K562 (cell line): ENCODE results near the gene IL4I1. TPM values are rescaled to one million over a fixed set of nuclear protein-coding genes. Genes with fewer than 3 reads are reported as not detected.
A peak's percentile ranks its signal among the peaks of the same experiment; 100 is the strongest.

Source experiments
- CC2D1A ChIP-seq: fragments of 450-650 bp; IDR thresholded peaks from 2 replicates; pipeline ENCODE4 v1.6.1; 2017; ENCODE audit warnings: mild to moderate bottlenecking
- CEBPB ChIP-seq: fragments of 450-650 bp; IDR thresholded peaks from 2 replicates; pipeline ENCODE4 v1.6.1; 2016; ENCODE audit warnings: missing genetic modification characterization, missing compliant biosample characterization
- EP300 ChIP-seq: IDR thresholded peaks from 2 replicates; pipeline ENCODE4 v1.6.1; 2012; ENCODE audit warnings: low read length, improper control_type of control experiment
- HBP1 ChIP-seq: fragments of 450-650 bp; formaldehyde crosslinking; IDR thresholded peaks from 2 replicates; pipeline ENCODE4 v1.4.0; 2022; ENCODE audit warnings: missing genetic modification characterization
- HMG20A ChIP-seq: fragments of 450-650 bp; formaldehyde crosslinking; conservative IDR thresholded peaks from 2 replicates; pipeline ENCODE4 v1.4.0; 2020; ENCODE audit warnings: mild to moderate bottlenecking, mixed read lengths
- KLF6 ChIP-seq: fragments of 250-450 bp; sonication (Bioruptor Pico); IDR thresholded peaks from 2 replicates; pipeline ENCODE4 v1.4.0; 2020; ENCODE audit warnings: mild to moderate bottlenecking, moderate library complexity, borderline replicate concordance
- MED1 ChIP-seq: sonication (generic); formaldehyde crosslinking; IDR thresholded peaks from 2 replicates; pipeline ENCODE4 v1.8.1; 2023; ENCODE audit warnings: missing genetic modification reagents, borderline replicate concordance
- MYNN ChIP-seq, 2 experiments: sonication (generic); formaldehyde crosslinking in 1 of 2; IDR thresholded peaks; 2 replicates each; pipeline versions ENCODE4 v1.5.0 to v1.6.1; 2016 to 2020; ENCODE audit warnings: antibody characterized with exemption in 1 of 2, missing genetic modification reagents in 1 of 2
- NCOA1 ChIP-seq: fragments of 450-650 bp; IDR thresholded peaks from 2 replicates; pipeline ENCODE4 v1.6.1; 2016; ENCODE audit warnings: low read depth
- NFIC ChIP-seq: fragments of 450-650 bp; IDR thresholded peaks from 2 replicates; pipeline ENCODE4 v1.6.1; 2017; ENCODE audit warnings: mild to moderate bottlenecking, inconsistent platforms
- NR4A1 ChIP-seq, 2 experiments: fragments of 250-450 bp in 1 of 2; fragments of 450-650 bp in 1 of 2; sonication (Bioruptor Pico) in 1 of 2; IDR thresholded peaks; 2 replicates each; pipeline versions ENCODE4 v1.4.0 to v1.6.1; 2016 to 2020; ENCODE audit warnings: mild to moderate bottlenecking in 2 of 2, missing compliant biosample characterization in 1 of 2, missing genetic modification characterization in 1 of 2, moderate library complexity in 1 of 2
- RBM17 ChIP-seq: fragments of 200-400 bp; formaldehyde crosslinking; IDR thresholded peaks from 2 replicates; pipeline ENCODE4 v1.6.1; 2017; ENCODE audit warnings: low read depth, mild to moderate bottlenecking, low read length, borderline replicate concordance
- SIN3A ChIP-seq, 2 experiments: fragments of 150-350 bp in 1 of 2; IDR thresholded peaks; 2 replicates each; pipeline ENCODE4 v1.6.1; 2011 to 2016; ENCODE audit warnings: borderline replicate concordance in 2 of 2, low read depth in 2 of 2, low read length in 2 of 2, mild to moderate bottlenecking in 2 of 2, moderate library complexity in 2 of 2; ENCODE audit not compliant: control insufficient read depth in 1 of 2
- SMC3 ChIP-seq: conservative IDR thresholded peaks from 2 replicates; pipeline ENCODE4 v1.6.1; 2011; ENCODE audit warnings: low read depth, low read length, improper control_type of control experiment; ENCODE audit not compliant: insufficient read depth
- TAF7 ChIP-seq: fragments of 450-650 bp; IDR thresholded peaks from 2 replicates; pipeline ENCODE4 v1.6.1; 2016; ENCODE audit warnings: missing genetic modification characterization, missing compliant biosample characterization
- TEAD1 ChIP-seq, 2 experiments: fragments of 450-650 bp in 1 of 2; sonication (generic) in 1 of 2; formaldehyde crosslinking; IDR thresholded peaks; 2 replicates each; pipeline versions ENCODE4 v1.4.0 to v1.8.0; 2020 to 2022; ENCODE audit warnings: mild to moderate bottlenecking in 2 of 2, missing genetic modification reagents in 1 of 2
- TOE1 ChIP-seq, 2 experiments: fragments of 450-650 bp in 1 of 2; sonication (generic) in 1 of 2; formaldehyde crosslinking in 1 of 2; IDR thresholded peaks; 2 replicates each; pipeline versions ENCODE4 v1.7.1 to v1.8.0; 2016 to 2022; ENCODE audit warnings: borderline replicate concordance in 2 of 2, mild to moderate bottlenecking in 2 of 2, antibody characterized with exemption in 1 of 2, inconsistent platforms in 1 of 2, low read depth in 1 of 2, missing genetic modification reagents in 1 of 2, moderate library complexity in 1 of 2
- ZBTB1 ChIP-seq: sonication (generic); formaldehyde crosslinking; IDR thresholded peaks from 2 replicates; pipeline ENCODE4 v1.8.1; 2023; ENCODE audit warnings: missing genetic modification reagents, low read depth, mild to moderate bottlenecking, borderline replicate concordance
- ZKSCAN3 ChIP-seq: fragments of 250-450 bp; sonication (Bioruptor Pico); IDR thresholded peaks from 2 replicates; pipeline ENCODE4 v1.4.0; 2020
- ZNF121 ChIP-seq: sonication (generic); formaldehyde crosslinking; conservative IDR thresholded peaks from 2 replicates; pipeline ENCODE4 v1.8.0; 2022; ENCODE audit warnings: missing genetic modification reagents
- ZNF165 ChIP-seq: fragments of 250-450 bp; sonication (Bioruptor Pico); IDR thresholded peaks from 2 replicates; pipeline ENCODE4 v1.4.0; 2020; ENCODE audit warnings: borderline replicate concordance
- ZNF174 ChIP-seq: fragments of 250-450 bp; sonication (Bioruptor Pico); IDR thresholded peaks from 2 replicates; pipeline ENCODE4 v1.4.0; 2020; ENCODE audit warnings: mild to moderate bottlenecking
- ZNF444 ChIP-seq: fragments of 250-450 bp; sonication (Bioruptor Pico); IDR thresholded peaks from 2 replicates; pipeline ENCODE4 v1.4.0; 2020; ENCODE audit warnings: mild to moderate bottlenecking, moderate library complexity
- ZNF445 ChIP-seq: fragments of 250-450 bp; sonication (Bioruptor Pico); IDR thresholded peaks from 2 replicates; pipeline ENCODE4 v1.4.0; 2020; ENCODE audit warnings: low read depth, mild to moderate bottlenecking, moderate library complexity
- ZNF644 ChIP-seq: fragments of 200-800 bp; sonication (Bioruptor generic); IDR thresholded peaks from 2 replicates; pipeline ENCODE4 v1.6.1; 2016; ENCODE audit warnings: low read depth, missing genetic modification characterization, missing compliant biosample characterization
- polyA plus RNA-seq, 8 experiments: library from polyadenylated mRNA; depleted of rRNA in 4 of 8; stranded (reverse) in 5 of 8; unstranded in 3 of 8; fragments of >200 nt; fragmentation: Nextera tagmentation in 2 of 8; fragmentation: Illumina TruSeq in 1 of 8; extraction: Ambion mirVana in 2 of 8; extraction: Trizol in 1 of 8; gene quantifications; 2 replicates each; pipeline versions ENCODE4 v1.2.1 to v1.2.3, GENCODE V29; 2011 to 2014; ENCODE audit warnings: inconsistent platforms in 1 of 8, missing spikeins in 1 of 8
- total RNA-seq, 7 experiments: library from RNA; depleted of rRNA in 6 of 7; stranded (reverse); fragments of >200 nt in 6 of 7; fragmentation: Illumina TruSeq in 2 of 7; extraction: Trizol in 2 of 7; gene quantifications; 2 replicates each; pipeline versions ENCODE4 v1.2.1 to v1.2.3, GENCODE V29; 2011 to 2021; ENCODE audit warnings: low replicate concordance in 1 of 7

IL4I1 gene
- total and polyA plus RNA-seq, 9 of the 15 experiments (the other 6 are each of a cell fraction or from before 2014, with no cell fraction given): 0.06 to 0.95 (median 0.43) TPM; not detected in 2

GRCh38 chr19:49923055-49924003, 26.6 kb upstream of the IL4I1 start (continued):
- TF ChIP-seq NFIC (no peak), TOE1 (IDR thresholded peaks at IDR 0.05; ENCODE audit: borderline replicate concordance) (no peak), TOE1 (CRISPR knock-in tag; IDR thresholded peaks at IDR 0.05; ENCODE audit: borderline replicate concordance, low read depth) (no peak), ZNF445 (CRISPR knock-in tag) (no peak), MED1 (CRISPR knock-in tag) (no peak), NR4A1 (CRISPR knock-in tag; IDR thresholded peaks at IDR 0.05) (0 out of 2 replicates have a peak, but pooled peaks have one; percentile 9), NR4A1 (tag; IDR thresholded peaks at IDR 0.05) (no peak), KLF6 (CRISPR knock-in tag) (no peak), HMG20A (CRISPR knock-in tag) (no peak), SIN3A (IDR thresholded peaks at IDR 0.05; ENCODE audit: borderline replicate concordance in 2 of 2, control insufficient read depth in 1 of 2, low read depth in 2 of 2, low read length in 2 of 2) (no peak), NCOA1 (no peak), ZNF444 (no peak), HBP1 (CRISPR knock-in tag) (no peak), ZBTB1 (CRISPR knock-in tag) (no peak), ZNF644 (no peak), TEAD1 (CRISPR knock-in tag; IDR thresholded peaks at IDR 0.05) (no peak), RBM17 (no peak), CC2D1A (no peak), TAF7 (tag) (no peak), SMC3 (no peak), ZNF174 (no peak), ZKSCAN3 (CRISPR knock-in tag) (no peak), ZNF165 (CRISPR knock-in tag) (peak; percentile 69; the same call in 1 of the 2 replicates), CEBPB (tag) (no peak), EP300 (no peak), MYNN (IDR thresholded peaks at IDR 0.05) (no peak), MYNN (CRISPR knock-in tag; IDR thresholded peaks at IDR 0.05) (no peak), ZNF121 (CRISPR knock-in tag) (no peak)
